HepG2 (cell line): ENCODE data around the gene TSSK6. TPM values are rescaled to one million over a fixed set of nuclear protein-coding genes. Genes with fewer than 3 reads are reported as not detected.

ENCODE experiments used
- ATF7-NPFF ChIP-seq: sonication (generic); formaldehyde crosslinking; IDR thresholded peaks from 2 replicates; pipeline ENCODE4 v1.8.1; 2023; ENCODE audit warnings: mild to moderate bottlenecking, low read depth, missing genetic modification reagents, moderate library complexity
- CEBPB ChIP-seq: IDR thresholded peaks from 2 replicates; pipeline ENCODE4 v1.6.1; 2011; ENCODE audit warnings: low read depth, low read length, improper control_type of control experiment, borderline replicate concordance
- EZH2 ChIP-seq: conservative IDR thresholded peaks from 2 replicates; pipeline ENCODE4 v1.6.1; 2012; ENCODE audit warnings: mild to moderate bottlenecking, low read depth, low read length, moderate library complexity
- NR2F1 ChIP-seq, 2 experiments: fragments of 450-650 bp in 1 of 2; formaldehyde crosslinking in 1 of 2; IDR thresholded peaks; 2 replicates each; pipeline versions ENCODE4 v1.5.0 to v1.6.1; 2016 to 2020; ENCODE audit warnings: mild to moderate bottlenecking in 1 of 2, missing compliant biosample characterization in 1 of 2, missing genetic modification reagents in 1 of 2, moderate library complexity in 1 of 2
- RBM22 ChIP-seq: fragments of 200-400 bp; formaldehyde crosslinking; optimal IDR thresholded peaks from 2 replicates; pipeline ENCODE3; 2017; ENCODE audit warnings: mild to moderate bottlenecking, low read length, moderate library complexity
- SETDB1 ChIP-seq: sonication (generic); formaldehyde crosslinking; IDR thresholded peaks from 2 replicates; pipeline ENCODE4 v1.5.1; 2020; ENCODE audit warnings: missing genetic modification reagents, mild to moderate bottlenecking, borderline replicate concordance
- ZBTB7B ChIP-seq: sonication (generic); formaldehyde crosslinking; IDR thresholded peaks from 2 replicates; pipeline ENCODE4 v1.4.0; 2020; ENCODE audit warnings: missing genetic modification reagents
- ZNF136 ChIP-seq: sonication (generic); formaldehyde crosslinking; IDR thresholded peaks from 2 replicates; pipeline ENCODE4 v1.8.1; 2022; ENCODE audit warnings: low read depth, mild to moderate bottlenecking, moderate library complexity, missing genetic modification reagents
- polyA plus RNA-seq, 8 experiments: library from polyadenylated mRNA; depleted of rRNA in 3 of 8; stranded (reverse) in 7 of 8; unstranded in 1 of 8; fragments of >200 nt; fragmentation: Illumina TruSeq in 4 of 8; extraction: Trizol in 4 of 8; gene quantifications; 2 replicates each; pipeline versions ENCODE4 v1.2.1 to v1.2.3, GENCODE V29; 2011 to 2016; ENCODE audit warnings: low read depth in 4 of 8, missing spikeins in 1 of 8, mixed read lengths in 1 of 8; ENCODE audit not compliant: insufficient read depth in 1 of 8
- total RNA-seq, 5 experiments: library from RNA; depleted of rRNA; stranded (reverse); fragments of >200 nt; fragmentation: Illumina TruSeq; extraction: Trizol; gene quantifications; 2 replicates each; pipeline ENCODE4 v1.2.3, GENCODE V29; 2016; ENCODE audit warnings: low read depth in 1 of 5
- TF ChIP-seq, protein P1 (sequence below): sonication (generic); formaldehyde crosslinking; IDR thresholded peaks from 2 replicates; pipeline ENCODE4 v1.4.0; 2020; ENCODE audit warnings: missing genetic modification reagents
- TF ChIP-seq, protein P2 (sequence below): sonication (generic); formaldehyde crosslinking; IDR thresholded peaks from 2 replicates; pipeline ENCODE4 v1.5.0; 2020; ENCODE audit warnings: missing genetic modification reagents, mild to moderate bottlenecking, borderline replicate concordance
- TF ChIP-seq, protein P3 (sequence below): sonication (generic); formaldehyde crosslinking; IDR thresholded peaks from 2 replicates; pipeline ENCODE4 v1.5.1; 2020; ENCODE audit warnings: missing genetic modification reagents, mild to moderate bottlenecking, borderline replicate concordance
- TF ChIP-seq, protein P4 (sequence below): sonication (generic); formaldehyde crosslinking; IDR thresholded peaks from 2 replicates; pipeline ENCODE4 v1.5.1; 2020; ENCODE audit warnings: mild to moderate bottlenecking, missing genetic modification reagents, moderate library complexity
- TF ChIP-seq, protein P5 (sequence below): sonication (generic); formaldehyde crosslinking; IDR thresholded peaks from 2 replicates; pipeline ENCODE4 v1.8.0; 2022; ENCODE audit warnings: low read depth, missing genetic modification reagents
- TF ChIP-seq, protein P6 (sequence below): sonication (generic); formaldehyde crosslinking; IDR thresholded peaks from 2 replicates; pipeline ENCODE4 v1.5.1; 2020; ENCODE audit warnings: mild to moderate bottlenecking, missing genetic modification reagents, borderline replicate concordance
- TF ChIP-seq, protein P7 (sequence below): sonication (generic); formaldehyde crosslinking; IDR thresholded peaks from 2 replicates; pipeline ENCODE4 v1.4.0; 2020; ENCODE audit warnings: missing genetic modification reagents

Gene TSSK6
- total and polyA plus RNA-seq, 2 of the 13 experiments (the other 11 are each of a cell fraction or from before 2014, with no cell fraction given): 0.71 to 1.2 TPM

DNA sequence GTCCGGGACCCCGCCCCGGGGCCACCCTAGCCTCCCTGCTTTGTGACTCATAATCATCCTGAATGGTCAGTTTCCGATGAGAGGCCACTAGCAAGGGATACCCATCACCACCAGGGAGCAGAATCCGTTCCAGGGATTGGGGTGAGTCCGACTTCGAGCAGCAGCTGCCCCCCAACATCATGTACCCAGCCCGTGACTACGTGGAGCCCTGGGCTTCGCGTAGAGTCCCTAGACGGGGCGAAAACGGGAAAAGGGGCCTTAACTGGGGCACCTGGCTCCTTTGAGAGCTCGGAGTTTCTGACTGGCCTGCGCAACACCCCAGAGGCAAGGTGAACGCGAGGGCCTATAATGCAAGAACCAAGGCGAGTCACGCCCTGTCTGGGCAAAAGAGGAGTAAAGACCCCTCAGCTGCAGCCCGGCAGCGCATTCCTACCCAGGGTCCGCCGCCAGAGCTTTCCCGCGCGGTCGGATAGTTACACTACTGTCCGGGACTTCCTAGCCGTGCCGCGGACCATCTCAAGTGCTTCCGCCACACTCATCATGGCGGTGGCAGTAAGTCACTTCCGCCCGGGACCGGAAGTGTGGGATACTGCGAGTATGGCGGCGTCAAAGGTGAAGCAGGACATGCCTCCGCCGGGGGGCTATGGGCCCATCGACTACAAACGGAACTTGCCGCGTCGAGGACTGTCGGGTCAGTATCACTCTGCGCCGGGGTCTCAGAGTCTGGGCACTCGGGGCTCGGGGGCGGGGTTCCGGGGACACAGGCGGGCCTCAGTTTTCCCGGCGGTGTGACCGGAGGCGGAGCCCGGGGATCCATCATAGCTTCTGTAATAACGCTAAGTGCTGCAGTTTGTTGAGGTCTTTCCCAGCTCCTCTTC, 533 bp upstream of the TSSK6 start, which contains the start of gene NDUFA13 (continued):
- TF ChIP-seq NR2F1 (CRISPR knock-in tag; IDR thresholded peaks at IDR 0.05) (no peak; a peak in 1 of 4 replicates), SETDB1 (no peak), ZNF136 (CRISPR knock-in tag) (0 out of 2 replicates have a peak, but pooled peaks have one; percentile 34), ATF7-NPFF (CRISPR knock-in tag) (peak; percentile 63; the same call in 1 of the 2 replicates), ZBTB7B (CRISPR knock-in tag) (no peak), CEBPB (no peak), EZH2 (no peak), RBM22 (no peak)
- TF ChIP-seq, protein P1, sequence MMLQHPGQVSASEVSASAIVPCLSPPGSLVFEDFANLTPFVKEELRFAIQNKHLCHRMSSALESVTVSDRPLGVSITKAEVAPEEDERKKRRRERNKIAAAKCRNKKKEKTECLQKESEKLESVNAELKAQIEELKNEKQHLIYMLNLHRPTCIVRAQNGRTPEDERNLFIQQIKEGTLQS (CRISPR knock-in tag): 0 out of 2 replicates have a peak, but pooled peaks have one; percentile 34
- TF ChIP-seq, protein P2, sequence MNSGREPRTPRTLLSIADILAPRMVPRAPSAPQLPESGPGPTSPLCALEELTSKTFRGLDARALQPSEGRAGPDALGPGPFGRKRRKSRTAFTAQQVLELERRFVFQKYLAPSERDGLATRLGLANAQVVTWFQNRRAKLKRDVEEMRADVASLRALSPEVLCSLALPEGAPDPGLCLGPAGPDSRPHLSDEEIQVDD (CRISPR knock-in tag): no peak
- TF ChIP-seq, protein P3, sequence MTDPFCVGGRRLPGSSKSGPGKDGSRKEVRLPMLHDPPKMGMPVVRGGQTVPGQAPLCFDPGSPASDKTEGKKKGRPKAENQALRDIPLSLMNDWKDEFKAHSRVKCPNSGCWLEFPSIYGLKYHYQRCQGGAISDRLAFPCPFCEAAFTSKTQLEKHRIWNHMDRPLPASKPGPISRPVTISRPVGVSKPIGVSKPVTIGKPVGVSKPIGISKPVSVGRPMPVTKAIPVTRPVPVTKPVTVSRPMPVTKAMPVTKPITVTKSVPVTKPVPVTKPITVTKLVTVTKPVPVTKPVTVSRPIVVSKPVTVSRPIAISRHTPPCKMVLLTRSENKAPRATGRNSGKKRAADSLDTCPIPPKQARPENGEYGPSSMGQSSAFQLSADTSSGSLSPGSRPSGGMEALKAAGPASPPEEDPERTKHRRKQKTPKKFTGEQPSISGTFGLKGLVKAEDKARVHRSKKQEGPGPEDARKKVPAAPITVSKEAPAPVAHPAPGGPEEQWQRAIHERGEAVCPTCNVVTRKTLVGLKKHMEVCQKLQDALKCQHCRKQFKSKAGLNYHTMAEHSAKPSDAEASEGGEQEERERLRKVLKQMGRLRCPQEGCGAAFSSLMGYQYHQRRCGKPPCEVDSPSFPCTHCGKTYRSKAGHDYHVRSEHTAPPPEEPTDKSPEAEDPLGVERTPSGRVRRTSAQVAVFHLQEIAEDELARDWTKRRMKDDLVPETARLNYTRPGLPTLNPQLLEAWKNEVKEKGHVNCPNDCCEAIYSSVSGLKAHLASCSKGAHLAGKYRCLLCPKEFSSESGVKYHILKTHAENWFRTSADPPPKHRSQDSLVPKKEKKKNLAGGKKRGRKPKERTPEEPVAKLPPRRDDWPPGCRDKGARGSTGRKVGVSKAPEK: no peak
- TF ChIP-seq, protein P4, sequence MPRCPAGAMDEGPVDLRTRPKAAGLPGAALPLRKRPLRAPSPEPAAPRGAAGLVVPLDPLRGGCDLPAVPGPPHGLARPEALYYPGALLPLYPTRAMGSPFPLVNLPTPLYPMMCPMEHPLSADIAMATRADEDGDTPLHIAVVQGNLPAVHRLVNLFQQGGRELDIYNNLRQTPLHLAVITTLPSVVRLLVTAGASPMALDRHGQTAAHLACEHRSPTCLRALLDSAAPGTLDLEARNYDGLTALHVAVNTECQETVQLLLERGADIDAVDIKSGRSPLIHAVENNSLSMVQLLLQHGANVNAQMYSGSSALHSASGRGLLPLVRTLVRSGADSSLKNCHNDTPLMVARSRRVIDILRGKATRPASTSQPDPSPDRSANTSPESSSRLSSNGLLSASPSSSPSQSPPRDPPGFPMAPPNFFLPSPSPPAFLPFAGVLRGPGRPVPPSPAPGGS (CRISPR knock-in tag): peak; percentile 84
- TF ChIP-seq, protein P5, sequence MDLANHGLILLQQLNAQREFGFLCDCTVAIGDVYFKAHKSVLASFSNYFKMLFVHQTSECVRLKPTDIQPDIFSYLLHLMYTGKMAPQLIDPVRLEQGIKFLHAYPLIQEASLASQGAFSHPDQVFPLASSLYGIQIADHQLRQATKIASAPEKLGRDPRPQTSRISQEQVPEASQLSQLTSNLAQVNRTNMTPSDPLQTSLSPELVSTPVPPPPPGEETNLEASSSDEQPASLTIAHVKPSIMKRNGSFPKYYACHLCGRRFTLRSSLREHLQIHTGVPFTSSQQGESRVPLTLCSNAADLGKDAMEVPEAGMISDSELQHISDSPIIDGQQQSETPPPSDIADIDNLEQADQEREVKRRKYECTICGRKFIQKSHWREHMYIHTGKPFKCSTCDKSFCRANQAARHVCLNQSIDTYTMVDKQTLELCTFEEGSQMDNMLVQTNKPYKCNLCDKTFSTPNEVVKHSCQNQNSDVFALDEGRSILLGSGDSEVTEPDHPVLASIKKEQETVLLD: no peak
- TF ChIP-seq, protein P6, sequence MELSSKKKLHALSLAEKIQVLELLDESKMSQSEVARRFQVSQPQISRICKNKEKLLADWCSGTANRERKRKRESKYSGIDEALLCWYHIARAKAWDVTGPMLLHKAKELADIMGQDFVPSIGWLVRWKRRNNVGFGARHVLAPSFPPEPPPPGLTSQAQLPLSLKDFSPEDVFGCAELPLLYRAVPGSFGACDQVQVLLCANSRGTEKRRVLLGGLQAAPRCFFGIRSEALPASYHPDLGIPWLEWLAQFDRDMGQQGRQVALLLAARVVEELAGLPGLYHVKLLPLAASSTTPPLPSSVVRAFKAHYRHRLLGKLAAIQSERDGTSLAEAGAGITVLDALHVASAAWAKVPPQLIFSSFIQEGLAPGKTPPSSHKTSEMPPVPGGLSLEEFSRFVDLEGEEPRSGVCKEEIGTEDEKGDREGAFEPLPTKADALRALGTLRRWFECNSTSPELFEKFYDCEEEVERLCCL: no peak
- TF ChIP-seq, protein P7, sequence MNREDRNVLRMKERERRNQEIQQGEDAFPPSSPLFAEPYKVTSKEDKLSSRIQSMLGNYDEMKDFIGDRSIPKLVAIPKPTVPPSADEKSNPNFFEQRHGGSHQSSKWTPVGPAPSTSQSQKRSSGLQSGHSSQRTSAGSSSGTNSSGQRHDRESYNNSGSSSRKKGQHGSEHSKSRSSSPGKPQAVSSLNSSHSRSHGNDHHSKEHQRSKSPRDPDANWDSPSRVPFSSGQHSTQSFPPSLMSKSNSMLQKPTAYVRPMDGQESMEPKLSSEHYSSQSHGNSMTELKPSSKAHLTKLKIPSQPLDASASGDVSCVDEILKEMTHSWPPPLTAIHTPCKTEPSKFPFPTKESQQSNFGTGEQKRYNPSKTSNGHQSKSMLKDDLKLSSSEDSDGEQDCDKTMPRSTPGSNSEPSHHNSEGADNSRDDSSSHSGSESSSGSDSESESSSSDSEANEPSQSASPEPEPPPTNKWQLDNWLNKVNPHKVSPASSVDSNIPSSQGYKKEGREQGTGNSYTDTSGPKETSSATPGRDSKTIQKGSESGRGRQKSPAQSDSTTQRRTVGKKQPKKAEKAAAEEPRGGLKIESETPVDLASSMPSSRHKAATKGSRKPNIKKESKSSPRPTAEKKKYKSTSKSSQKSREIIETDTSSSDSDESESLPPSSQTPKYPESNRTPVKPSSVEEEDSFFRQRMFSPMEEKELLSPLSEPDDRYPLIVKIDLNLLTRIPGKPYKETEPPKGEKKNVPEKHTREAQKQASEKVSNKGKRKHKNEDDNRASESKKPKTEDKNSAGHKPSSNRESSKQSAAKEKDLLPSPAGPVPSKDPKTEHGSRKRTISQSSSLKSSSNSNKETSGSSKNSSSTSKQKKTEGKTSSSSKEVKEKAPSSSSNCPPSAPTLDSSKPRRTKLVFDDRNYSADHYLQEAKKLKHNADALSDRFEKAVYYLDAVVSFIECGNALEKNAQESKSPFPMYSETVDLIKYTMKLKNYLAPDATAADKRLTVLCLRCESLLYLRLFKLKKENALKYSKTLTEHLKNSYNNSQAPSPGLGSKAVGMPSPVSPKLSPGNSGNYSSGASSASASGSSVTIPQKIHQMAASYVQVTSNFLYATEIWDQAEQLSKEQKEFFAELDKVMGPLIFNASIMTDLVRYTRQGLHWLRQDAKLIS (CRISPR knock-in tag): no peak
